Cardiac septum (tissue), 1 donor: ENCODE measurements around the gene SEPTIN8. TPM values are rescaled to one million over a fixed set of nuclear protein-coding genes. Genes with fewer than 3 reads are reported as not detected.

Experiments used
- DNase-seq: peaks from one replicate; pipeline ENCODE4 v3.0.0-alpha.2; 2020; ENCODE audit warnings: low spot score
- intact Hi-C: fragments of 100-400 bp; cut with DNase I; formaldehyde crosslinking; loops from one replicate; pipeline ENCODE4 v1.14.0; 2022
- total RNA-seq: library from RNA; stranded (reverse); fragmentation: NEBNext Ultra II Directional; extraction: Animal tissue kit (Norgen Biotek cat#: 25700); gene quantifications from one replicate; pipeline ENCODE4 v1.2.1, GENCODE V29; 2021
- donor health status: DM: no; HTN: no; CAD: no.

SEPTIN8 gene
- total RNA-seq, 1 donor from 2014 or later: 45.2 TPM

DNA sequence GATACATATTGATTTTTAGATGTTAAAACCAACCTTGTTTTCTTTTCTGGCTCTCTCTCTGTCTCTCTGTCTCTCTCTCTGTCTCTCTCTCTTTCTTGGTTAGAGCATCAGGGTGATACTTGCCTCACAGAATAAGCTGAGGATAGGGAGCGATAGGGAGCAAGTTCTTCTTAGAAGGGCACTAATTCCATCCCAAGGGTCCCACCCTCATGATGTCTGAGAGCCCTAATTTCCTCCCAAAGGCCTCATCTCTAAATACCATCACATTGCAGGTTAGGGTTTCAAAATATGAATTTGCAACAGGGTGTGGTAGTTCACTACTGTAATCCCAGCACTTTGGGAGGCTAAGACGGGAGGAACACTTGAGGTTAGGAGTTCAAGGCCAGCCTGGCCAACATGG, 34.9 kb downstream of the SEPTIN8 start:
- no peak for DNase-seq
- intact Hi-C loops: no loop called here

DNA sequence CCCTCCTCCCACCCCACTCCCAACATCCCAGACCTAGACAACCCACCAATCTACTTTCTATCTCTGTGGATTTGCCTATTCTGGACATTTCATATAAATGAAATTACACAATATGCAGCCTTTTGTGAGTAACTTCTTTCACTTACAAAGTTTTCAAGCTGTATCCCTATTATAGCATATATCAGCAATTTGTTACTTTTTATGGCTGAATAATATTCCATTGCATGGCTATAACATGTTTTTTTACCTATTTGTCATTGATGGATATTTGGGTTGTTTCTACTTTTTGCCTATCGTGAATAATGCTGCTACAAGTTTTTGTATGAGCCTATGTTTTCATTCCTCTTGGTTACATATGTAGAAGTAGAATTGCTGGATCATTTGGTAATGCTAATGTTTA, 37.8 kb downstream of the SEPTIN8 start:
- intact Hi-C loops: loop anchor here (5.0 kb wide), 1 partner anchor 38 kb away; the partner anchor contains the start of gene SEPTIN8
- DNase-seq: no peak

DNA sequence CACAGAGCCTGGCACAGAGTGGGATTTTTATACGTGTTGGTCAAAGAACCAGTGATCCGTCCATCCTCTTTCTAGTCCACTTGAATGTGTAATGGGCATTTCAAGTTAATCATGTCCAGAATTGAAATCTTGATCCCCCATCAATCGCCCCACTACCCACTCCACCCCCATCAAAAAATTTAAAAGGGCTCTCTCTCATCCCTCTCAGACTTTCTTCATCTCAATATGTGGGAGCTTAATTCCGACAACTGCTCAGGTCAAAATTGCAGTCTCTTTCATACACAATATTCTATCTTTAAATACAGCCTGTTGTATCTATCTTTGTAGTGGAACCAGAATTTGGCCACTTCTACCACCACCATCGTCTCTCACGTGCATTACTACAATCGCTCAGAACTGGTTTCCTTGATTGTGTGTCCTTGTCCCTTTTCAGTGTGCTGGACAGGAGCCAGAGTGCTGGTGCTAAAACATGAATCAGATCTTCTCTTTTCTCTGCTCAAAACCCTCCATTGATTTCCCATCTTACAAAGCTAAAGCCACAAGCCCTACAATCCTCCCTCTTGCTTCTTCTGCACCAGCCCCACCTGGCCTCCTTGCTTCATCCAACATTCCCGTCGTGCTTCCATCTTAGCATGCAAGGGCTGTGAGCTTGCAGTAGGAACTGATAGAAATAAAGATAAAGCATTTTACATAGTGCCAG, 38.9 kb downstream of the SEPTIN8 start:
- intact Hi-C loops: loop anchor here (5.0 kb wide), 1 partner anchor 39 kb away; the partner anchor contains the start of gene SEPTIN8
- DNase-seq: no peak

DNA sequence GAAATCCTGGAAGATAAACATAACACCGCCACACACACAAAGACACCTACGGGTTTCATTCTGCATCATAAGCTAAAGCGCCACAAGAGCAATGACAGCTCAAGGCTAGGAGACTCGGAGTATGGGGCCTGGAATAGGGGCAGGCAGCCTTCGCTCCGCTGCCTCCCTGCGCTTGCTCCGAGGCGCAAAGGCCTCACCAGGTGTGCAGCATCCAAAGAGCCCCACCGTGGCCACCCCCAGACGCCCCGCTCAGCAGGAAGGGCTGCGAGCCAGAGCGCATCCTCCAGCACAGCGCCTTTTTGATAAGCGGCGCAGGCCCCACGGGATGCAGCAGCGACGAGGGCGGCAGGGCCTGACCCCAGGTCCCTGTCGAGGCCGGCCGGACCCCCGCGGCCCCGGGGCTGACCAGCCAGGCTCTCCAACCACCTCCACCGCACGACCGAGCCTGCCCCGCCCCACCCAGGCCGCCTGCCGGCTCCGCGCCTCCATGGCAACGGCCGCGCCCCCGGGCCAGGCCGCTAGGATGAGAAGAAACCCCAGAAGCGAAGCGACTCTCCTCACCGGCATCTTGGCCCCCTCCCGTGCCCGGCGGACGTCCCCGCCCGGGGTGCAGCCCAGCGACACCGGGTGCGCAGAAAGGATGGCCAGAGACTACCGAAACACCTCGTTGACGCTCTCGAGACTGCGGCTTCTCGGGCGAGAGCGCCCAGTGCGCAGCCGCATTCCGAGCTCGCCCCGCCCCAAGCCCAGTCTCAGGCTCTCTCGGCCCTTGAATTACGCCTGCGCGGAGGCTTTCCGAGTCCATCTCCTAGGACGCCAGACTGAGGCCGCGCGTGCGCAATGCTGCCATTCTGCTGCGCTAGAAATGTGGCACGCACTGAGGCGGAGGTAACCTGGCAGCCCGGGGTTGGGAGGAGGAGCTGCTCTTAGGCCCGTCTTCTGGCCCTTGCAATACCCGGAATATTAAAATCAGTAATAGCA, 39.9 kb downstream of the SEPTIN8 start, which contains the start of gene KIF3A:
KIF3A (minus strand) TSS at position 694 of the 981 bp plus-strand sequence; CDS start at position 567, 127 bp downstream.
- intact Hi-C loops: loop anchor here (5.0 kb wide), 1 partner anchor 40 kb away; the partner anchor contains the start of gene SEPTIN8
- DNase-seq: peak; percentile 98

DNA sequence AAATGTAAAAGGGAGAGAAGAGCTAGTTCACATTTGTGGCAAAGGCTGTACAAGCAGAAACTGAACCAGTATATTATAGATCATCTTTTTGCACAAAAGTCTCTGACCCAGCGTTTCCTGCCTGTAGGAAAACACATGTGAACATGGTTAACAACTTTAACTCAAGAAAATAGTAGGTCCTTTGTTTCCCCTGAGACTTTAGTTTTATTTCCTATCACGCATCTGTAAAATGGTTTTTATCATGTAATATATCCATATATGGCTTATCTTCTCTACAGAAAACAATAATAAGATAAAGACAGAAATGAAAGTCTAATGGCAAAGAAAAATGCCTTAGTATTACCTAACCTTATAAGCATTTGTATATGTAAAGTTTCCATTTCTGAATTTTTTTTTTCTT, 42.4 kb downstream of the SEPTIN8 start:
- DNase-seq: no peak
- intact Hi-C loops: loop anchor here (5.0 kb wide), 1 partner anchor 43 kb away; the partner anchor contains the start of gene SEPTIN8

DNA sequence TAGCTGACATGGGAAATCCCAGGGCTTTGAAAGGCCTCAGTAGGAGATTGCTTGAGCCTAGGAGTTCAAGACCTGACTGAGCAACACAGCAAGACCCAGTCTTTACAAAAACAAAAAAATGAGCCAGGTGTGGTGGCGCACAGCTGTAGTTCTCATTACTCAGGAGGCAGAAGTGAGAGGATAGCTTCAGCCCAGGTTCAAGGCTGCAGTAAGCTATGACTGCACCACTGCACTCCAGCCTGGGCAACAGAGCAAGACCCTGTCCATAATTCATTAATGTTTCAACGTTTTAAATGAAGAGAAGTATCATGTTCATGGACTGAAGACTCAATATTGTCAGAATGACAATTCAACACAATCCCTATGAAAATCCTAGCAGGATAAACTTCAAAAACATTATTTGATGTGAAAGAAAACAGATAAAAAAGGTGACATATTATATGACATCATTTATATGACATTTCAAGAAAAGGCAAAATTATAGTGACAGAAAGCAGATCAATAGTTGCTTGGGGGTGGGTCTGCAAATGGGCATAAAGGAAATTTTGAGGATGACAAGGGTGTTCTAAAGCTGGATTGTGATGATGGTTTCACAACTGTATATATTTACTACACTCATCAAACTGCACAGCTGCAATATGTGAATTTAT, 43.4 kb downstream of the SEPTIN8 start:
- no peak for DNase-seq
- intact Hi-C loops: no loop called here

DNA sequence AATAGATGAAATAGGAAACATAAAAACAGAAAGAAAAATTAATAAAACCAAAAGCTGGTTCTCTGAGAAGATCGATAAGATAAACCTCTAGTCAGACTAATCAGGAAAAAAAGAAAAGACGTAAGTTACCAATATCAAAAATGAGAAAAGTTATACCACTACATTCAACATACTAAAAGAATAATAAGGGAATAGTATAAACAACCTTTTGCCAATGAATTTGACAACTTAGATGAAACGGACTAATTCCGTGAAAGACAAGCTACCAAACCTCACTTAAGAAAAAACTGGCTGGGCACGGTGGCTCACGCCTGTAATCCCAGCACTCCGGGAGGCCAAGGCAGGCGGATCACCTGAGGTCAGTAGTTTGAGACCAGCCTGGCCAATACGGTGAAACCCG, 47.1 kb downstream of the SEPTIN8 start:
- intact Hi-C loops: no loop called here
- no peak for DNase-seq

DNA sequence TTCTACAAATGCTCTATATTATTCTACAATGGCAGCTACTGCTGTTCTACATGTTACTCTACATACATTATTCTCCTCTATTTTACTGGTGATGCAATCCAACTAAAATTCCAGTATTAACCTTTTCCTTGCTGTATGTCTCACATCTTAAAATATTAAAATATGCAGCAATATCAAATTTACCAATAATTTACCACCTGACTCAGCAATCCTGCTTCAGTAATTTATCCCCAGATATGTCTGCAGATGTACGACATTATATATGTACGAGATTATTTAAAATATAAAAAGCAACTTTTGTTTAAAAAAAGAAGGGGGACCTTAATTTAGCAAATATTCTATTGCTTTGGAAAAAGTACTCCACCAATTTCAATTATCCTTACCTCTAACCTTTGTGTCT, 51.3 kb downstream of the SEPTIN8 start:
- intact Hi-C loops: no loop called here
- DNase-seq: no peak

DNA sequence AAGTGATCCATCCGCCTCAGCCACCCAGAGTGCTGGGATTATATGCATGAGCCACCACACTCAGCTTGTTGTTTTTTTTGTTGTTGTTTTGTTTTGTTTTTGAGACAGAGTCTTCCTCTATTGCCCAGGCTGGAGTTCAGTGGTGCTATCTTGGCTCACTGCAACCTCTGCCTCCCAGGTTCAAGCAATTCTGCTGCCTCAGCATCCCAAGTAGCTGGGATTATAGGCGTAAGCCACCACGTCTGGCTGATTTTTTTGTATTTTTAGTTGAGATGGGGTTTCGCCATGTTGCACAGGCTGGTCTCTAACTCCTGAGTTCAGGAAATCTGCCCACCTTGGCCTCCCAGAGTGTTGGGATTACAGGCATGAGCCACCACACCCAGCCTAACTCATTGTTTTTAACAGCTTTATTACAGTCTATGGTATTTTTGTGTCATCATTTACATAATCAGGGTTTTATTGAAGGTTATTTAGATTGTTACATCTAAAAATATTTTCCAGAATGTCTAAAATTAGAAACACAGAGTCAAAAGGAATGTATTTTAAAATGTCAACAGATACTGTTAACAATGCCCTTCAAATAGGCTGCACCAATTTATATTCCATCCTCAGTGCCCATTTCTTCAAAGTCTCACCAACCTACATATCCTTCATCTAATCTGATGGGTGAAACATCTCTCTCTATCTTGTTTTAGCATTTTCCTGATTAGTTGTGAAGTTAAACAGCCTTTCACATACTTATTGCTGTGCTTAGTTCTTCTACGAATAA, 58.3 kb downstream of the SEPTIN8 start:
- no peak for DNase-seq
- intact Hi-C loops: loop anchor here (10.0 kb wide), 1 partner anchor 334 kb away; no protein-coding TSS in a partner anchor

DNA sequence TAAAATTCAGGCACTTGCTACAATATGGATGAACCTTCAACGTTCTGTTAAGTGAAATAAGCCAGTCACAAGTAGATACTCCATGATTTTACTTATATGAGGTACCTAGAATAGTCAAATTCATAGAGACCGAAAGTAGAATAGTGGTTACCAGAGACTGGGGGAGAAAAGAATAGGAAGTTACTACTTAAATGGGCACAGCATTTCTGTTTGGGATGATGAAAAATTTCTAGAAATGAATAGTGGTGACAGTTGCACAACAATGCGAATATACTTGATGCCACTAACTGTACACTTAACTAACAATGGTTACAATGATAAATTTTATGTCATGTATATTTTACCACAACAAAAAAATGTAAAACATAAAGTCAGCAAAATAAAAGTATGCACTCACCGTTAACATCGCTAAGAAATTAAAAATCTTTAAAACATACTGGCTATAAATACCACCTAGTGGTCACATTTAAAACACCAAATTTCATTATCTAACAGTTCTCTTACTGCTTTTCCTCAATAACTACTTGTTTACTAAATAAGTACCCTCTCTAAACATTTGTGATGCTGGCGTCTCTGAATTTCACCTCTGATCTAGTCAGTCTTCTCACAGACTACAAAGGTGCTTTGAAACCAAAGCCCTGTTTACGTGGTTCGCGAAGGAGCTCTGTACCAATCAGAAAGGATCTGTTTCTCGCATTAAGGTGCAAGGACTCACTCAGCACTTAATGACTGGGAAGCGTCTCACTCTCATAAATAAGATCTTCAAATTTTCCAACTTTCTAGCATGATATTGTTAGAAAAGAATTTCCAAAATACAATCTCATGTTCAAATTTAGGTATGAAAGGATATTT, 62.4 kb downstream of the SEPTIN8 start:
- DNase-seq: no peak
- intact Hi-C loops: loop anchor here (10.0 kb wide), 1 partner anchor 330 kb away; no protein-coding TSS in a partner anchor

DNA sequence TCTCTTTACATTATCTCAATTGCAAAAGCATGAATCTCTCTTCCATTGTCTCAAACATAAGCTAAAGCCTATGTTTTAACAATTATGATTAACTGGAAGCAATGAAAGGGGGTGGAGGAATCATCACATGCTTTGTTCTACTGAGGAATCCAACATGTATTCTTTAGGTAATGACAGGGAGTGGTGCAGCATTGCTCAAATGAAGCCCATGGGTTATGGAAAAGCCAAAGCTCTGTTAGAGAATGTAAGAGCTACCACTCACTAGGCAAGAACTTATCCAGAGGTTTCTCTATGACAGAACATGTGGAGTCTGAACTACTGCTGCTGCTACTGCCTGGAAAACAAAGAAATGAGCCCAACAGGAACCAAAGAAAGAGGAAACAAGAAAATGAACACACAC, 68.4 kb downstream of the SEPTIN8 start:
- intact Hi-C loops: no loop called here
- DNase-seq: no peak

DNA sequence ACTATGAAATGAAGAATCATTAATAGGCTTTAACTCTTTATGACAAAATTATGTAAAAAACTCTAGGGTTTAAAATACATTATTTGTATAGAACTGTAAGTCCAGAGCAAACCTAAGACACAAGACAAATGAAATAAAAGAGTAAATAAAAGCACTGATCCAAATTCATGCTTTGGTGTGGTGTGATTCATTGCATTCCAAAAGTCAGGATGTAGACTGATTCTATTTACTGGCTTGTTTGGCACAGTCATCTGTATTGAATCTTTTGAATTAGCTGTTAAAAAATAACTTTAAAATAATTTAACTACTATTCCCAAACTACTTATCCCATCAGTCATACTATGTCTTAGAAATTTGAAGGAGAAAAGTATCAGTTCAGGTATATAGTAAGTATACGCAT, 72.2 kb downstream of the SEPTIN8 start:
- DNase-seq: no peak
- intact Hi-C loops: no loop called here

Other genes starting within 250 kb of the SEPTIN8 start
- gene IL5, start 233.7 kb downstream of the SEPTIN8 start, total RNA-seq: not detected
- gene RAD50, start 220.3 kb downstream of the SEPTIN8 start, total RNA-seq: 27.7 TPM
- gene IL13, start 119.1 kb downstream of the SEPTIN8 start, total RNA-seq: not detected
- not detected for gene IL4, start 103.2 kb downstream of the SEPTIN8 start, total RNA-seq
- 10.9 TPM for gene KIF3A, start 39.7 kb downstream of the SEPTIN8 start, total RNA-seq
- not detected for gene CCNI2, start 29.8 kb downstream of the SEPTIN8 start, total RNA-seq
- gene SOWAHA, start 36.1 kb upstream of the SEPTIN8 start, total RNA-seq: 0.08 TPM
- 4.7 TPM for gene SHROOM1, start 53.4 kb upstream of the SEPTIN8 start, total RNA-seq
- 0.43 TPM for gene GDF9, start 89.2 kb upstream of the SEPTIN8 start, total RNA-seq
- gene UQCRQ, start 89.4 kb upstream of the SEPTIN8 start, total RNA-seq: 1,426 TPM
- 2.2 TPM for gene LEAP2, start 96.4 kb upstream of the SEPTIN8 start, total RNA-seq
- gene AFF4, start 186.4 kb upstream of the SEPTIN8 start, total RNA-seq: 59.1 TPM
- gene ZCCHC10, start 249.3 kb upstream of the SEPTIN8 start, total RNA-seq: 19.9 TPM